NCI-H82 (cell line): ENCODE data around the gene ROR1.

Experiments used
- DNase-seq: peaks from one replicate; lab custom pipeline; 2025; lab: John Stamatoyannopoulos, UW

The ROR1 gene

GRCh38 chr1:64030411-64030810, 256.6 kb downstream of the ROR1 start:
- DNase-seq = no peak

- DNase-seq = no peak
Observed at GRCh38 chr1:64031236-64031635, 257.4 kb downstream of the ROR1 start.

- no peak for DNase-seq
Observed at GRCh38 chr1:64033667-64034220, 259.9 kb downstream of the ROR1 start.

GRCh38 chr1:64036549-64036948, 262.7 kb downstream of the ROR1 start:
- no peak for DNase-seq

GRCh38 chr1:64038119-64038518, 264.3 kb downstream of the ROR1 start:
- DNase-seq = no peak

GRCh38 chr1:64038965-64039364, 265.1 kb downstream of the ROR1 start:
- no peak for DNase-seq

GRCh38 chr1:64039390-64039926, 265.6 kb downstream of the ROR1 start:
- no peak for DNase-seq

- DNase-seq = peak; percentile 57
Observed at GRCh38 chr1:64041371-64042131, 267.7 kb downstream of the ROR1 start.

GRCh38 chr1:64042331-64043100, 268.7 kb downstream of the ROR1 start:
- DNase-seq = no peak

GRCh38 chr1:64043288-64043687, 269.5 kb downstream of the ROR1 start:
- no peak for DNase-seq

GRCh38 chr1:64043976-64044375, 270.2 kb downstream of the ROR1 start:
- DNase-seq = no peak

- no peak for DNase-seq
Observed at GRCh38 chr1:64046243-64046642, 272.4 kb downstream of the ROR1 start.

GRCh38 chr1:64046891-64047290, 273.1 kb downstream of the ROR1 start:
- DNase-seq = peak; percentile 74

GRCh38 chr1:64047549-64047996, 273.8 kb downstream of the ROR1 start:
- peak; percentile 60 for DNase-seq

- no peak for DNase-seq
Observed at GRCh38 chr1:64049900-64050540, 276.2 kb downstream of the ROR1 start.

- DNase-seq = no peak
Observed at GRCh38 chr1:64050601-64051000, 276.8 kb downstream of the ROR1 start.

- DNase-seq = peak; percentile 43
Observed at GRCh38 chr1:64051796-64052195, 278.0 kb downstream of the ROR1 start.

GRCh38 chr1:64052777-64053176, 279.0 kb downstream of the ROR1 start:
- DNase-seq = no peak

- no peak for DNase-seq
Observed at GRCh38 chr1:64055310-64055709, 281.5 kb downstream of the ROR1 start.

GRCh38 chr1:64059556-64059955, 285.7 kb downstream of the ROR1 start:
- DNase-seq = no peak

GRCh38 chr1:64060611-64061302, 286.9 kb downstream of the ROR1 start:
- peak; percentile 58 for DNase-seq
